ENCODE data around the gene MUC2.

The MUC2 gene

GRCh38 chr11:1074244-1075221, at the start of gene MUC2:
Gene MUC2, plus strand, starts transcription at chr11:1074874.
- DNase-seq (ENCODE audit: low read depth in 3 of 3) = no peak

- DNase-seq (ENCODE audit: low read depth in 3 of 3) = no peak
Measured at GRCh38 chr11:1025410-1026162, 49.1 kb upstream of the MUC2 start.

- DNase-seq (ENCODE audit: low read depth in 3 of 3) = no peak
Measured at GRCh38 chr11:1026163-1026450, 48.6 kb upstream of the MUC2 start.

- no peak for DNase-seq (ENCODE audit: low read depth in 3 of 3)
Measured at GRCh38 chr11:1026641-1027482, 47.8 kb upstream of the MUC2 start.

GRCh38 chr11:1027483-1028290, 47.0 kb upstream of the MUC2 start:
- DNase-seq (ENCODE audit: low read depth in 3 of 3) = no peak

GRCh38 chr11:1028291-1028540, 46.5 kb upstream of the MUC2 start:
- no peak for DNase-seq (ENCODE audit: low read depth in 3 of 3)

GRCh38 chr11:1028616-1029015, 46.1 kb upstream of the MUC2 start:
- no peak for DNase-seq (ENCODE audit: low read depth in 3 of 3)

- DNase-seq (ENCODE audit: low read depth in 3 of 3) = no peak
Measured at GRCh38 chr11:1029051-1029450, 45.6 kb upstream of the MUC2 start.

GRCh38 chr11:1029654-1030053, 45.0 kb upstream of the MUC2 start:
- DNase-seq (ENCODE audit: low read depth in 3 of 3) = no peak

GRCh38 chr11:1030086-1030485, 44.6 kb upstream of the MUC2 start:
- no peak for DNase-seq (ENCODE audit: low read depth in 3 of 3)

- no peak for DNase-seq (ENCODE audit: low read depth in 3 of 3)
Measured at GRCh38 chr11:1030556-1030955, 44.1 kb upstream of the MUC2 start.

- no peak for DNase-seq (ENCODE audit: low read depth in 3 of 3)
Measured at GRCh38 chr11:1031121-1031899, 43.4 kb upstream of the MUC2 start.

- DNase-seq (ENCODE audit: low read depth in 3 of 3) = no peak
Measured at GRCh38 chr11:1032310-1032891, 42.3 kb upstream of the MUC2 start.

GRCh38 chr11:1033016-1033798, 41.5 kb upstream of the MUC2 start:
- no peak for DNase-seq (ENCODE audit: low read depth in 3 of 3)

GRCh38 chr11:1034001-1034400, 40.7 kb upstream of the MUC2 start:
- no peak for DNase-seq (ENCODE audit: low read depth in 3 of 3)

GRCh38 chr11:1034456-1035295, 40.0 kb upstream of the MUC2 start:
- DNase-seq (ENCODE audit: low read depth in 3 of 3) = no peak

GRCh38 chr11:1035577-1036283, 38.9 kb upstream of the MUC2 start:
- DNase-seq (ENCODE audit: low read depth in 3 of 3) = no peak

- DNase-seq (ENCODE audit: low read depth in 3 of 3) = no peak
Measured at GRCh38 chr11:1036303-1036923, 38.3 kb upstream of the MUC2 start, which contains the start of gene MUC6. Gene MUC6, minus strand, starts transcription at chr11:1036718. Its CDS starts 63 bp downstream, at chr11:1036655.
